RPMI8226 (cell line): ENCODE data around the gene NPAS1.
"Not testable (repeated sequence)": the region's sequence is repeated elsewhere in the genome, so short reads cannot be mapped to it uniquely, and the experiment has no call there.

Experiments
- DNase-seq: peaks from one replicate; pipeline ENCODE4 v3.0.0-alpha.2; 2015

Gene NPAS1

DNA sequence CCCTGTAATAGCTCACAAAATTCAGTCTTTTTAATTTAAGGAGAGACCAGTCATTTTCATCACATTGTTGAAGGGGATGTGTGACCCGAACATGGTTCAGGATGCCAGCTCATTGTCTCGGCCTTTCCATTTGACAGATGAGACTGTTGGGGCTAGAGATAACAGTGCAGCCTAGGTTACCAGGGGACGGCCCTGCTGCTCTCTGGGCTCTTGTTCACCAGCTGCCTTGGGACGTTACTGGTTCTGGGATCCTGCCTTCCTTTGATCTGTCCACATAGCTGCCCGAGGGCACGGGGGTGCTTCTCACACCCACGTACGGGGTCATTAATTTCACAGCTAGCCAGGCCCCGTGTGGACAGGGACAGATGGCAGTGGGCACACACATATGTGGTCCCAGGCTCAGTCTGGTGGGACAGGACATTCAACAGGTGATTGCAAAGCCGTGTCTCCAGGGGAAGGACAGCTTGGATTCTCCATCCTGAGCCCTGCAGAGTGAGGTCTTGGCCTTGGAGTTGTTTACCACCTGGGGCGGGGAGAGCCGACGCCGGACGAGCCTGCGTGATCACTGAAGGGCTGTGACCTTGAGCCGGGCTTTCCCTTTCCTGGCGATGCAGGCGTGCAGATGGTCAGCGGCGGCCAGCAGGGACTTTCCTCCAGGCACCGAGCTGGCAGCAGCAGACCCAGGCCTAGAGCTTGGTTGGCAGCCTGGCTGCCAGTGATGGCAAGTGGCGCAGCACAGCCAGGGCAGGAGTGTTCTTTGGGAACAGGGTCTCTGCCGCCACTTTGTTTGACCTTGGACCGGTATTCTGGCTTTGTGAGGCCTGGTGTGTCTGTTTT, 26.7 kb upstream of the NPAS1 start:
- no peak for DNase-seq

- DNase-seq = no peak
Observed at GRCh38 chr19:46993622-46994021, 26.0 kb upstream of the NPAS1 start.

DNA sequence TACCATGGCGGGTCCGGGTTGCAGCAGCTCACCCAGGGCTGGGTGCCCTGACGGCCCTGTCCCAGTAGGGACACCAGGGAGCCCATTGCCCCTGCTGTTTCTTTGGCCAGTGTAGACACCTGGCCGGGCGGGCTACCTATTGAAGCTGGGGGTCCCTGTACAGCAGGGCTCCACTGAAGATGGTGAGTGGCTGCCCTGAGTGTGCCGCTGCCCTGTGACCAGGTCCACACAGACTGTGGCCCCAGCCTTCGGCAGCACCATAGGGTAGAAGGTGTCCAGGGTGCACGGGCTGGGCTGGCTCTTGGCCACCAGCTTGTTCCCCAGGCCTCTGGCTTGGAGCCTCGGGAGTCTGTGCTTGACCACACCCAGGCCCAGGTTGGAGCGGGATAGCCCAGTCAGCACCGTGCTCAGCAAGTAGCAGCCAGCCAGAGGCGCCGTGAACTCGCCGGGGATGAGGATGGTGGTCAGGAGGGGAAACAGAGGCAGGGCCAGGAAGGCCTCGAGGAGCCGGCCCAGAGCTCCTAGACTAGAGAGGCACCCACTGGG, 25.4 kb upstream of the NPAS1 start:
- DNase-seq = no peak

DNA sequence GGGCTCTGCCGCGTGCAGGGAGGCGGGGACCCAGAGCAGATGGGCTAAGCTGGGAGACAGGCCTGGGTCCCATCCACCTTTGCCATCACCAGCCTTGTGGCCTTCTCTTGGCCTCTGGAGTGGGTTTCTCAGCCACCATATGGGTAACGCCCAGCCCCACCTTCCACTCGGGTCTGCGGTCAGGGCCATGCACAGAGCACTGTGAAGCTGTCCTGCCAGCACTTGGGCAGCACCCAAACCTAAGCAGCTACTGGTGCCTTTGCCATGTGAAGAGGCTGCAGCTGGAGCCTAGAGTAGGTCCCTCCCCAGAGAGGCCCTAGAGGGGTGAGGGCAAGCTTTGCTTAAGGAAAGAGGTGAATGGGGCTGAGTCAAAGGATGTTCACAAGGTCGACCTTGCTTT, 24.1 kb upstream of the NPAS1 start:
- no peak for DNase-seq

- DNase-seq = no peak
Observed at GRCh38 chr19:46998445-46999125, 21.1 kb upstream of the NPAS1 start.

DNA sequence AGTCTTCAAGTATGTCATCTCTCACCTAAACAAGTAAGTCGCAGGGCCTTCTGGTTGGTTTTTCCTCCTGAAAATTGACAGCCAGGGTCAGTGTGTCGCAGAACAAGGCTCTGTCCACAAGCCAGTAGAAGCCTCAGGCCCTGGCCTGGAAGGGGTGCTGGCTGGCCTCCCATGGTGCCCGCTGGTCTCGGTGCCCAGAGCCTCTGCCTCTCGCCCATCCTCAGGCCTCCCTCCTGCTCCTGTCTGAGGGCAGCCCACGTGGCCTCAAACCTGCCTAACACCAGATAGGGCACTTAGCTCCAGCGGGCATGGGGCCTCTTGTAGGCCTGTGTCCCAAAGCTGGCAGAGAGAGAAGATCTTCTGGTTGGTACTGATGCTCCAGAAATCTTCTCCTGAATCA, 20.3 kb upstream of the NPAS1 start:
- no peak for DNase-seq

GRCh38 chr19:46999878-47000277, 19.8 kb upstream of the NPAS1 start:
- no peak for DNase-seq

- no peak for DNase-seq
Observed at GRCh38 chr19:47000373-47000772, 19.3 kb upstream of the NPAS1 start.

DNA sequence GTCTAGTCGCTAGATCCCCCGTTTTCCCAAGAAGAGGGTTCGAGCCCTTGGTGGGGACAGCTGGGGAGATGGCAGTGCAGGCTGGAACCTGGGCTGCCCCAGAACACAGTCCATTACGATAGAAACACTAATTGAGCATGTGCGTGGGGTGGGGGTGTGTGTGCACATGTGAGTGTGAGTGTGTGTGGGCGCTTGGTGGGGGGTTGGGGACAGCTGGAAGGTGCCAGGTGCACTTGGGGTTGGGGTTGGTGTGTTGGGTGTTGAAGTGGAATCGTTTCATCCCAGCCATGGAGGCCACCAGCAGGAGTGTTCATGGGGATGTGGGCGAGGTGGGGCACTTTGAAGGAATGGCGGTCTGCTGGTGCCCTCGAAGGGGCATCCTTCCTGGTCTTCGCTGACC, 18.1 kb upstream of the NPAS1 start:
- DNase-seq = no peak

- no peak for DNase-seq
Observed at GRCh38 chr19:47002106-47002766, 17.4 kb upstream of the NPAS1 start.

DNA sequence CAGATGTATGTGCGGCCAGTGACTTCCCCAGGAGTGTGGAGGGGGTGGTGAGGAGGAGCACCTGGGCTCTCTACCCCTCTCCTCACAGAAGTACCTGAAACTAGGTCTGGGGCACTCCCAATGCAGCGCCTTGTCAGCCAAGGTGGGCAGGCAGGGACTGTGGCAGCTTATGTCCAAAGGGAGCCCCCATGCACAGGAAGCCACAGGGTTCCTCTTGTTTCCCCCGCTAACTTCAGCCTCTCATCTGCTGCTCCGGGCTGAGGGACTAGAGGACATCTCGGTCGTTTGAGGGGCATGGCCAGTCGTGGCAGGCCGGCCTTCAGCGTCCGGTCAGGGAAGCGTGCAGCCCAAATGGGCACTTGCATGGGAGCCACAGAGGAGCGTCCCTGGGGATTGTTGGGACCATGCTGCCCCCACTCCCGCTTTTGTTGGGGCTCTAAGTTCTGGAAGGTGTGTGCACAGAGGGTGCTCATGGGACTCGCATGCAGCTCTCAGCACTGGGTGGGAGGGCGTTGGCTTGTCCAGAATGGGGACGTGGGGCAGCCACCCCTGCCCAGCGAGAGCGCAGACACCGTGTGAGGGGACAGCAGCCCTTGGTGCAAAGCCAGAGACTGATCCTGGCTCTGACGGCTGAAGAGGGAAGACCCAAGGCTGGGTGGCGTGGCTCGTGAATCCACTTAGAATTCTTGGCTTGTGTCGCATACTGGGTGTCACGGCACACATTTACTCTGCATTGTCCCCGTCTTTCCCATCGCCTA, 16.6 kb upstream of the NPAS1 start:
- no peak for DNase-seq

DNA sequence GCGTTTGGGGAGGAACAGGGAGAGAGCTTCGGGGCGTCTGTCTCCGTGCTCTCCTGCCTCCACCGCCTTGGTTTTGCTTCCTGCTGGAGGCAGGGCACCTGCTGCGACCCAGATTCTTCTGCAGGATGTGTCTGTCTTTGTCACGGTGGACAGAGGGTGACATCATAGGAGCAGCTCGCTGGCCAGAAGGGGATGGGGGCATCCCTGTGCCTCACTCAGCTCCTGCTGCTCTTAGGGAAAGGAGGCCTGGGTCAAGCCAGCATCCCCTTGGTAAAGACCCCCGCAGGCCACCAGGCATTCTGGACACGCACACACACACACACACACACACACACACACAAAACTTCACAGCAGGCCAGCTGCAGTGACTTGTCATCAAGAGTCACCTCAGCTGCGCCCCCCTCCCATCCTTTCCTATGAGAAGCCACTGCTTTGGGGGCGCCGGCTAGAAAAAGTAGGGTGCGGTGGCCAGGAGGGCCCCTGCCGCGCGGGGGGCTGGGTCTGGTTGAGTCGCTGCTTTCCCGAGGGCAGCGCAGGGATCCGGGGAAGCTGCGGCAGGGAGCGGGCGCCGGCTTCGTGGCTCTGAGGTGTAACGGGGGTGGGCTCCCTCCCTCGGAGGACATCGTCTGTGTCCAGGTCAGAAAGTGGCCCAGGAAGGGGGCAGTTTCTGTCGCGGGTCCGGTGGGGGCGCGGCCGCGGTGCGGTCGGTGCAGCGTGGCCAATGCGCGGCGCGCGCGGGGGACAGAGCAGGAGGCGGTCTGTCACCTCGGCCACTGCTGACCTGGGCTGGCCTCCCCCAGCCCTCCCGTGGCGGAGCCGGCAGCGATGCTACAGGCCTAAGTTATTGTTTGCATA, 15.8 kb upstream of the NPAS1 start:
- no peak for DNase-seq

- no peak for DNase-seq
Observed at GRCh38 chr19:47005164-47005641, 14.4 kb upstream of the NPAS1 start.

GRCh38 chr19:47005873-47006272, 13.8 kb upstream of the NPAS1 start:
- DNase-seq = no peak

GRCh38 chr19:47006496-47006895, 13.1 kb upstream of the NPAS1 start:
- no peak for DNase-seq

DNA sequence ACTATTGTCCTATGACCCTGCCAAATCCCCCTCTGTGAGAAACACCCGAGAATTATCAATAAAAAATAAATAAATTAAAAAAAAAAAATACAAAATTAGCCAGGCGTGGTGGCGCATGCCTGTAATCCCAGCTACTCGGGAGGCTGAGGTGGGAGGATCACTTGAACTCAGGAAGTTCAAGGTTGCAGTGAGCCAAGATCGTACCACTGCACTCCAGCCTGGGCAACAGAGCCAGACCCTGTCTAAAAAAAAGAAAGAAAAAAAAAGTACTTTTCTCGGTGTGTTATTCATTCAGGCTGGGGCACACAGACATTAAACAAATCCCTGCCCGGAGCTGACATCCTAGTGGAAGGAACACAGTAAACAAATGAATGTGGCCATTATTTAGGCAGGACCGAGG, 9.1 kb upstream of the NPAS1 start:
- not testable (repeated sequence) for DNase-seq

- DNase-seq = no peak
Observed at GRCh38 chr19:47012617-47013016, 7.0 kb upstream of the NPAS1 start.

- DNase-seq = peak; percentile 49
Observed at GRCh38 chr19:47013041-47013517, 6.6 kb upstream of the NPAS1 start.

- no peak for DNase-seq
Observed at GRCh38 chr19:47018923-47019322, 714 bp upstream of the NPAS1 start.

- DNase-seq = no peak
Observed at GRCh38 chr19:47020132-47020805, 632 bp downstream of the NPAS1 start.

GRCh38 chr19:47020992-47021496, 1.4 kb downstream of the NPAS1 start:
- DNase-seq = no peak
